NB4 (cell line): ENCODE measurements around the gene GXYLT2.

Experiments used
- DNase-seq: peaks from one replicate; pipeline ENCODE4 v3.0.0; 2010; ENCODE audit warnings: low read depth
- H3K4me3 ChIP-seq: one replicate; pipeline ENCODE4 v1.5.1; 2011; ENCODE audit warnings: mild to moderate bottlenecking, low read depth, low read length, moderate library complexity
- MAX ChIP-seq: IDR thresholded peaks from 2 replicates; pipeline ENCODE4 v1.6.1; 2011; ENCODE audit warnings: low read depth, low read length
- MYC ChIP-seq: IDR thresholded peaks from 2 replicates; pipeline ENCODE4 v1.6.1; 2011; ENCODE audit warnings: low read depth, low read length
- POLR2A ChIP-seq: IDR thresholded peaks from 2 replicates; pipeline ENCODE4 v1.6.1; 2011; ENCODE audit warnings: mild to moderate bottlenecking; ENCODE audit not compliant: insufficient read length; ENCODE audit errors: extremely low read depth
- TF ChIP-seq, protein P1 (sequence below): IDR thresholded peaks from one replicate; pipeline ENCODE4 v1.5.1; 2012; ENCODE audit warnings: low read depth, low read length

The GXYLT2 gene

GRCh38 chr3:72904163-72904562 is 16.3 kb downstream of the GXYLT2 start:
- DNase-seq, result no peak
- no peak for TF ChIP-seq POLR2A
- TF ChIP-seq, protein P1, sequence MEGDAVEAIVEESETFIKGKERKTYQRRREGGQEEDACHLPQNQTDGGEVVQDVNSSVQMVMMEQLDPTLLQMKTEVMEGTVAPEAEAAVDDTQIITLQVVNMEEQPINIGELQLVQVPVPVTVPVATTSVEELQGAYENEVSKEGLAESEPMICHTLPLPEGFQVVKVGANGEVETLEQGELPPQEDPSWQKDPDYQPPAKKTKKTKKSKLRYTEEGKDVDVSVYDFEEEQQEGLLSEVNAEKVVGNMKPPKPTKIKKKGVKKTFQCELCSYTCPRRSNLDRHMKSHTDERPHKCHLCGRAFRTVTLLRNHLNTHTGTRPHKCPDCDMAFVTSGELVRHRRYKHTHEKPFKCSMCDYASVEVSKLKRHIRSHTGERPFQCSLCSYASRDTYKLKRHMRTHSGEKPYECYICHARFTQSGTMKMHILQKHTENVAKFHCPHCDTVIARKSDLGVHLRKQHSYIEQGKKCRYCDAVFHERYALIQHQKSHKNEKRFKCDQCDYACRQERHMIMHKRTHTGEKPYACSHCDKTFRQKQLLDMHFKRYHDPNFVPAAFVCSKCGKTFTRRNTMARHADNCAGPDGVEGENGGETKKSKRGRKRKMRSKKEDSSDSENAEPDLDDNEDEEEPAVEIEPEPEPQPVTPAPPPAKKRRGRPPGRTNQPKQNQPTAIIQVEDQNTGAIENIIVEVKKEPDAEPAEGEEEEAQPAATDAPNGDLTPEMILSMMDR, result no peak
- TF ChIP-seq MAX, result no peak
- TF ChIP-seq MYC, result no peak
- no peak overlapping the region for H3K4me3 ChIP-seq

- TF ChIP-seq POLR2A (no peak), MYC (no peak), MAX (no peak)
- TF ChIP-seq, protein P1, result no peak
- H3K4me3 ChIP-seq, result no peak overlapping the region
- no peak for DNase-seq
Observed at GRCh38 chr3:72906154-72906553, 18.3 kb downstream of the GXYLT2 start.

GRCh38 chr3:72907131-72907711 is 19.4 kb downstream of the GXYLT2 start:
- DNase-seq, result no peak
- TF ChIP-seq MAX (no peak), POLR2A (no peak), MYC (no peak)
- TF ChIP-seq, protein P1, result no peak
- H3K4me3 ChIP-seq, result no peak overlapping the region

DNA sequence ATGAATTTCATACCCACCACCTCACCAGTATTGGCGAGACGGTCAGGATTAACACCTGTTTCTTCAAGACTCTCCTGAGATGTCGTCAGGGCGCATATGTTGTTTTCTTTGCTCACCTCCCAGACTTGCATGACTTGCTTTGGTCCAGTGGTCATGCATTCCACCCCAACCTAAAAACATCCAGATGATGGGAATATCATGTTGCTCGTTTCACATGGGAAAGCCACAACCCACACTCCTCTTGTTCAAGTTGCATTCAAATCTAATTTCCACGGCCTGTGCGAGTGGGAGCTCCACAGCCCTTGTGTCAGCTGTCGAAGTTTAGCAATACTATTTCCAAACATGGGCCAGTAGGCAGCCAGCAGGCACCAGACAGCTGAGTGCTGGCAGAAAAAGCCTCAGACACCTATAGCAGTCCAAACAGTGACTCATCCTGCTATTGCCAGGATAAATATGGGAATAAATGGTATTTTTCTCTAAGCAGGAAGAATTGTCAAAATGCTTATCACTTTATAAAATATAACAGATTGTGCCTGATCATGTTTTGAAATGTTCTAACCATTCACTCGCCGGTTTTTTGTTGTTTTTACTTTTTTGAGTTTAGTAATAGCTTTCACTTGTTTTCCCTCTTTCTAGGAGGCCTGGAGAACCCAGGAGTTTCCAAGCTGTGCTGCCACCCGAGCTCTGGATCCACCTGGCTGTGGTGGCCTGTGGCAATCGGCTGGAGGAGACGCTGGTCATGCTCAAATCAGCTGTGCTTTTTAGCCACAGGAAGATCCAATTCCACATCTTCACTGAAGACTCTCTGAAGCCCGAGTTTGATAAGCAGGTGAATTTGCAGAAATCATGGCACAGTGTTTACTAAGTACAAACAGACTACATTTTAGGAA is 20.1 kb downstream of the GXYLT2 start:
- TF ChIP-seq POLR2A (no peak), MAX (no peak), MYC (no peak)
- TF ChIP-seq, protein P1, result no peak
- DNase-seq, result no peak
- H3K4me3 ChIP-seq, result no peak overlapping the region

GRCh38 chr3:72909591-72909990 is 21.7 kb downstream of the GXYLT2 start:
- TF ChIP-seq POLR2A (no peak), MAX (no peak), MYC (no peak)
- TF ChIP-seq, protein P1, result no peak
- DNase-seq, result no peak
- H3K4me3 ChIP-seq, result no peak overlapping the region
